Vagina (tissue), 2 donors: ENCODE measurements around the gene COL8A2. TPM values are rescaled to one million over a fixed set of nuclear protein-coding genes. Genes with fewer than 3 reads are reported as not detected.

Experiments
- DNase-seq, 2 donors: peaks; one replicate each; pipeline ENCODE4 v3.0.0-alpha.2; 2017; ENCODE audit errors: extremely low spot score in 2 of 2
- H3K27ac ChIP-seq: fragments of 200-600 bp; sonication (generic); one replicate; pipeline ENCODE4 v1.5.1; 2019
- H3K27me3 ChIP-seq: fragments of 200-600 bp; sonication (generic); one replicate; pipeline ENCODE4 v1.5.1; 2019
- H3K36me3 ChIP-seq, 2 donors: fragments of 200-600 bp; sonication (generic); one replicate each; pipeline ENCODE4 v1.5.1; 2017 to 2019
- H3K4me1 ChIP-seq: fragments of 200-600 bp; sonication (generic); one replicate; pipeline ENCODE4 v1.5.1; 2019
- H3K4me3 ChIP-seq, 2 donors: fragments of 200-600 bp; sonication (generic); 1 replicate in 1 of 2; 2 replicates in 1 of 2; pipeline ENCODE4 v1.5.1; 2016 to 2019
- H3K9me3 ChIP-seq: fragments of 200-600 bp; sonication (generic); one replicate; pipeline ENCODE4 v1.5.1; 2019
- POLR2AphosphoS5 ChIP-seq, 2 donors: sonication (generic); formaldehyde crosslinking; IDR thresholded peaks; one replicate each; pipeline ENCODE4 v1.9.0; 2017; ENCODE audit warnings: antibody characterized with exemption in 2 of 2, mild to moderate bottlenecking in 2 of 2, low read depth in 1 of 2; ENCODE audit not compliant: insufficient read depth in 1 of 2
- intact Hi-C: fragments of 100-400 bp; cut with DNase I; formaldehyde crosslinking; loops from one replicate; pipeline ENCODE4 v1.15.1; 2023
- total RNA-seq: library from RNA; depleted of rRNA; stranded (reverse); fragments of >200 nt; gene quantifications from one replicate; pipeline ENCODE4 v1.2.3, GENCODE V29; 2016

Gene COL8A2
- total RNA-seq, 1 donor from 2014 or later: 6.4 TPM

GRCh38 chr1:36051821-36052220, 73.2 kb downstream of the COL8A2 start:
- DNase-seq: no peak
- intact Hi-C loops: no loop called here
- Histone ChIP-seq H3K27ac (no peak overlapping the region), H3K36me3 (peaks cover 0 to 27% of the 10 kb centered on the region in 2 donors), H3K4me3 (no peak overlapping the region), H3K4me1 (no peaks in the 10 kb centered on the region), H3K9me3 (no peaks in the 10 kb centered on the region), H3K27me3 (no peaks in the 10 kb centered on the region)
- TF ChIP-seq POLR2AphosphoS5 (IDR thresholded peaks at IDR 0.05; ENCODE audit: insufficient read depth in 1 of 2, low read depth in 1 of 2): no peak

Other genes with a start within 250 kb of the COL8A2 start
- 31.7 TPM for gene AGO1, start 242.0 kb downstream of the COL8A2 start, total RNA-seq
- gene AGO3, start 194.1 kb downstream of the COL8A2 start, total RNA-seq: 17.2 TPM
- gene TEKT2, start 41.1 kb downstream of the COL8A2 start, total RNA-seq: not detected
- 32.2 TPM for gene ADPRS, start 36.3 kb downstream of the COL8A2 start, total RNA-seq
- 52.1 TPM for gene TRAPPC3, start 24.3 kb upstream of the COL8A2 start, total RNA-seq
- gene MAP7D1, start 30.9 kb upstream of the COL8A2 start, total RNA-seq: 93.8 TPM
- 57.7 TPM for gene THRAP3, start 99.2 kb upstream of the COL8A2 start, total RNA-seq
- 17.2 TPM for gene SH3D21, start 181.1 kb upstream of the COL8A2 start, total RNA-seq
- 101 TPM for gene EVA1B, start 198.4 kb upstream of the COL8A2 start, total RNA-seq